Measurements from ENCODE around the gene FHAD1. TPM values are rescaled to one million over a fixed set of nuclear protein-coding genes. Genes with fewer than 3 reads are reported as not detected.

Gene FHAD1
- total and polyA plus RNA-seq, 2 donors: 0.66 to 0.71 TPM

- Histone ChIP-seq H3K4me1 (ENCODE audit: control insufficient read depth in 2 of 2, insufficient read depth in 2 of 2, low read length in 2 of 2) (no peaks in the 10 kb centered on the region), H3K4me3 (ENCODE audit: low read length in 2 of 2) (no peak overlapping the region), H3K27me3 (ENCODE audit: control insufficient read depth in 2 of 2, insufficient read depth in 1 of 2, low read length in 1 of 2) (no peaks in the 10 kb centered on the region), H3K27ac (ENCODE audit: low read depth in 1 of 2, low read length in 1 of 2) (no peak overlapping the region), H3K9me3 (ENCODE audit: control insufficient read depth in 2 of 2, insufficient read depth in 1 of 2, low read length in 1 of 2) (no peaks in the 10 kb centered on the region), H3K36me3 (ENCODE audit: control insufficient read depth in 2 of 2, insufficient read depth in 2 of 2, low read length in 1 of 2) (no peaks in the 10 kb centered on the region)
- WGBS: 92% methylated on average over 16 of the region's 16 CpGs
- DNase-seq (ENCODE audit: low read depth in 6 of 9, low spot score in 9 of 9): no peak
Measured at GRCh38 chr1:15355968-15356625, 109.1 kb downstream of the FHAD1 start.

GRCh38 chr1:15357612-15358207 is 110.7 kb downstream of the FHAD1 start:
- DNase-seq (ENCODE audit: low read depth in 6 of 9, low spot score in 9 of 9): no peak
- H3K27me3 ChIP-seq (ENCODE audit: control insufficient read depth in 2 of 2, insufficient read depth in 1 of 2, low read length in 1 of 2): no peaks in the 10 kb centered on the region
- no peaks in the 10 kb centered on the region for H3K9me3 ChIP-seq (ENCODE audit: control insufficient read depth in 2 of 2, insufficient read depth in 1 of 2, low read length in 1 of 2)
- H3K36me3 ChIP-seq (ENCODE audit: control insufficient read depth in 2 of 2, insufficient read depth in 2 of 2, low read length in 1 of 2): no peaks in the 10 kb centered on the region
- no peaks in the 10 kb centered on the region for H3K4me1 ChIP-seq (ENCODE audit: control insufficient read depth in 2 of 2, insufficient read depth in 2 of 2, low read length in 2 of 2)
- H3K4me3 ChIP-seq (ENCODE audit: low read length in 2 of 2): no peak overlapping the region
- 94% methylated on average over 8 of the region's 8 CpGs for WGBS
- H3K27ac ChIP-seq (ENCODE audit: low read depth in 1 of 2, low read length in 1 of 2): no peak overlapping the region

GRCh38 chr1:15358565-15359133 is 111.6 kb downstream of the FHAD1 start:
- no peak for DNase-seq (ENCODE audit: low read depth in 6 of 9, low spot score in 9 of 9)
- no peaks in the 10 kb centered on the region for H3K36me3 ChIP-seq (ENCODE audit: control insufficient read depth in 2 of 2, insufficient read depth in 2 of 2, low read length in 1 of 2)
- whole genome bisulfite sequencing: 93% methylated on average over 20 of the region's 20 CpGs
- H3K4me3 ChIP-seq (ENCODE audit: low read length in 2 of 2): no peak overlapping the region
- H3K27me3 ChIP-seq (ENCODE audit: control insufficient read depth in 2 of 2, insufficient read depth in 1 of 2, low read length in 1 of 2): no peaks in the 10 kb centered on the region
- H3K9me3 ChIP-seq (ENCODE audit: control insufficient read depth in 2 of 2, insufficient read depth in 1 of 2, low read length in 1 of 2): no peaks in the 10 kb centered on the region
- H3K27ac ChIP-seq (ENCODE audit: low read depth in 1 of 2, low read length in 1 of 2): no peak overlapping the region
- H3K4me1 ChIP-seq (ENCODE audit: control insufficient read depth in 2 of 2, insufficient read depth in 2 of 2, low read length in 2 of 2): no peaks in the 10 kb centered on the region

GRCh38 chr1:15360700-15361099 is 113.7 kb downstream of the FHAD1 start:
- 98% methylated on average over 14 of the region's 14 CpGs for WGBS
- no peaks in the 10 kb centered on the region for H3K36me3 ChIP-seq (ENCODE audit: control insufficient read depth in 2 of 2, insufficient read depth in 2 of 2, low read length in 1 of 2)

GRCh38 chr1:15362096-15362736 is 115.2 kb downstream of the FHAD1 start:
- Histone ChIP-seq H3K4me1 (ENCODE audit: control insufficient read depth in 2 of 2, insufficient read depth in 2 of 2, low read length in 2 of 2) (no peaks in the 10 kb centered on the region), H3K27me3 (ENCODE audit: control insufficient read depth in 2 of 2, insufficient read depth in 1 of 2, low read length in 1 of 2) (no peaks in the 10 kb centered on the region), H3K27ac (ENCODE audit: low read depth in 1 of 2, low read length in 1 of 2) (no peak overlapping the region), H3K4me3 (ENCODE audit: low read length in 2 of 2) (no peak overlapping the region), H3K9me3 (ENCODE audit: control insufficient read depth in 2 of 2, insufficient read depth in 1 of 2, low read length in 1 of 2) (no peaks in the 10 kb centered on the region), H3K36me3 (ENCODE audit: control insufficient read depth in 2 of 2, insufficient read depth in 2 of 2, low read length in 1 of 2) (no peaks in the 10 kb centered on the region)
- no peak for DNase-seq (ENCODE audit: low read depth in 6 of 9, low spot score in 9 of 9)
- WGBS: 95% methylated on average over 13 of the region's 13 CpGs

More at GRCh38 chr1:15360700-15361099, 113.7 kb downstream of the FHAD1 start:
- H3K9me3 ChIP-seq (ENCODE audit: control insufficient read depth in 2 of 2, insufficient read depth in 1 of 2, low read length in 1 of 2): no peaks in the 10 kb centered on the region
- no peaks in the 10 kb centered on the region for H3K27me3 ChIP-seq (ENCODE audit: control insufficient read depth in 2 of 2, insufficient read depth in 1 of 2, low read length in 1 of 2)
- H3K27ac ChIP-seq (ENCODE audit: low read depth in 1 of 2, low read length in 1 of 2): no peak overlapping the region
- no peak overlapping the region for H3K4me3 ChIP-seq (ENCODE audit: low read length in 2 of 2)
- no peaks in the 10 kb centered on the region for H3K4me1 ChIP-seq (ENCODE audit: control insufficient read depth in 2 of 2, insufficient read depth in 2 of 2, low read length in 2 of 2)
- no peak for DNase-seq (ENCODE audit: low read depth in 6 of 9, low spot score in 9 of 9)

GRCh38 chr1:15362737-15363128 is 115.7 kb downstream of the FHAD1 start:
- 95% methylated on average over 4 of the region's 4 CpGs for WGBS
- DNase-seq (ENCODE audit: low read depth in 6 of 9, low spot score in 9 of 9): no peak

GRCh38 chr1:15364740-15365139 is 117.7 kb downstream of the FHAD1 start:
- Histone ChIP-seq H3K36me3 (ENCODE audit: control insufficient read depth in 2 of 2, insufficient read depth in 2 of 2, low read length in 1 of 2) (no peaks in the 10 kb centered on the region), H3K9me3 (ENCODE audit: control insufficient read depth in 2 of 2, insufficient read depth in 1 of 2, low read length in 1 of 2) (no peaks in the 10 kb centered on the region), H3K4me1 (ENCODE audit: control insufficient read depth in 2 of 2, insufficient read depth in 2 of 2, low read length in 2 of 2) (no peaks in the 10 kb centered on the region), H3K27me3 (ENCODE audit: control insufficient read depth in 2 of 2, insufficient read depth in 1 of 2, low read length in 1 of 2) (no peaks in the 10 kb centered on the region), H3K27ac (ENCODE audit: low read depth in 1 of 2, low read length in 1 of 2) (no peak overlapping the region), H3K4me3 (ENCODE audit: low read length in 2 of 2) (no peak overlapping the region)
- no peak for DNase-seq (ENCODE audit: low read depth in 6 of 9, low spot score in 9 of 9)
- WGBS: 85% methylated on average over 5 of the region's 5 CpGs

More at GRCh38 chr1:15362737-15363128, 115.7 kb downstream of the FHAD1 start:
- Histone ChIP-seq H3K36me3 (ENCODE audit: control insufficient read depth in 2 of 2, insufficient read depth in 2 of 2, low read length in 1 of 2) (no peaks in the 10 kb centered on the region), H3K4me1 (ENCODE audit: control insufficient read depth in 2 of 2, insufficient read depth in 2 of 2, low read length in 2 of 2) (no peaks in the 10 kb centered on the region), H3K4me3 (ENCODE audit: low read length in 2 of 2) (no peak overlapping the region), H3K9me3 (ENCODE audit: control insufficient read depth in 2 of 2, insufficient read depth in 1 of 2, low read length in 1 of 2) (no peaks in the 10 kb centered on the region), H3K27ac (ENCODE audit: low read depth in 1 of 2, low read length in 1 of 2) (no peak overlapping the region), H3K27me3 (ENCODE audit: control insufficient read depth in 2 of 2, insufficient read depth in 1 of 2, low read length in 1 of 2) (no peaks in the 10 kb centered on the region)

GRCh38 chr1:15368888-15369287 is 121.9 kb downstream of the FHAD1 start:
- DNase-seq (ENCODE audit: low read depth in 6 of 9, low spot score in 9 of 9): no peak
- Histone ChIP-seq H3K4me1 (ENCODE audit: control insufficient read depth in 2 of 2, insufficient read depth in 2 of 2, low read length in 2 of 2) (no peaks in the 10 kb centered on the region), H3K9me3 (ENCODE audit: control insufficient read depth in 2 of 2, insufficient read depth in 1 of 2, low read length in 1 of 2) (no peaks in the 10 kb centered on the region), H3K4me3 (ENCODE audit: low read length in 2 of 2) (no peak overlapping the region), H3K27me3 (ENCODE audit: control insufficient read depth in 2 of 2, insufficient read depth in 1 of 2, low read length in 1 of 2) (no peaks in the 10 kb centered on the region), H3K27ac (ENCODE audit: low read depth in 1 of 2, low read length in 1 of 2) (no peak overlapping the region), H3K36me3 (ENCODE audit: control insufficient read depth in 2 of 2, insufficient read depth in 2 of 2, low read length in 1 of 2) (no peaks in the 10 kb centered on the region)
- WGBS: 23% methylated on average over 1 of the region's 1 CpG

GRCh38 chr1:15370268-15370667 is 123.2 kb downstream of the FHAD1 start:
- no peaks in the 10 kb centered on the region for H3K9me3 ChIP-seq (ENCODE audit: control insufficient read depth in 2 of 2, insufficient read depth in 1 of 2, low read length in 1 of 2)
- DNase-seq (ENCODE audit: low read depth in 6 of 9, low spot score in 9 of 9): no peak
- H3K4me1 ChIP-seq (ENCODE audit: control insufficient read depth in 2 of 2, insufficient read depth in 2 of 2, low read length in 2 of 2): no peaks in the 10 kb centered on the region
- no peaks in the 10 kb centered on the region for H3K27me3 ChIP-seq (ENCODE audit: control insufficient read depth in 2 of 2, insufficient read depth in 1 of 2, low read length in 1 of 2)
- H3K36me3 ChIP-seq (ENCODE audit: control insufficient read depth in 2 of 2, insufficient read depth in 2 of 2, low read length in 1 of 2): no peaks in the 10 kb centered on the region
- H3K27ac ChIP-seq (ENCODE audit: low read depth in 1 of 2, low read length in 1 of 2): no peak overlapping the region
- no peak overlapping the region for H3K4me3 ChIP-seq (ENCODE audit: low read length in 2 of 2)
- WGBS: 96% methylated on average over 4 of the region's 4 CpGs

Data from thymus (tissue), 11 donors.